Measurements from ENCODE around the gene NDUFA13.

DNA sequence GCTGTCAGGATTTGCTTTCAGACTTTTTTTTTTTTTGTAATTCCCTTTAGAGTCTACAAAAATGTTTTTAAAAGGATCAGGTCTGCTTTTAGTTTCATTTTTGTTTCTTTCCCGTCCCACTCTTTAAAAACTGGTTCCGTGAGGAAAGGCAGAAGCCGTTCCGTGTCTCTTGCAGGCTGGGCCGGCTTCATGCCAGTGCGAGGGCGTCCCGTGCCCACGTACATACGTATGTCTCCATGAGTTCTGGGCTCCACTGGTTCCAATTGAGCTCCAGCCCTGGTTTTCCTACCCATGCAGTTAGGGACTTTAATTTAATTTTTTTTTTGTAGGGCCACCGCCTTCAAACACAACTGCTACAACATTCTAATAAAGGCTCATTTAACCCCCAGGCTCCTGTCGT, 9.4 kb upstream of the NDUFA13 start:
- TF ChIP-seq, protein P1, sequence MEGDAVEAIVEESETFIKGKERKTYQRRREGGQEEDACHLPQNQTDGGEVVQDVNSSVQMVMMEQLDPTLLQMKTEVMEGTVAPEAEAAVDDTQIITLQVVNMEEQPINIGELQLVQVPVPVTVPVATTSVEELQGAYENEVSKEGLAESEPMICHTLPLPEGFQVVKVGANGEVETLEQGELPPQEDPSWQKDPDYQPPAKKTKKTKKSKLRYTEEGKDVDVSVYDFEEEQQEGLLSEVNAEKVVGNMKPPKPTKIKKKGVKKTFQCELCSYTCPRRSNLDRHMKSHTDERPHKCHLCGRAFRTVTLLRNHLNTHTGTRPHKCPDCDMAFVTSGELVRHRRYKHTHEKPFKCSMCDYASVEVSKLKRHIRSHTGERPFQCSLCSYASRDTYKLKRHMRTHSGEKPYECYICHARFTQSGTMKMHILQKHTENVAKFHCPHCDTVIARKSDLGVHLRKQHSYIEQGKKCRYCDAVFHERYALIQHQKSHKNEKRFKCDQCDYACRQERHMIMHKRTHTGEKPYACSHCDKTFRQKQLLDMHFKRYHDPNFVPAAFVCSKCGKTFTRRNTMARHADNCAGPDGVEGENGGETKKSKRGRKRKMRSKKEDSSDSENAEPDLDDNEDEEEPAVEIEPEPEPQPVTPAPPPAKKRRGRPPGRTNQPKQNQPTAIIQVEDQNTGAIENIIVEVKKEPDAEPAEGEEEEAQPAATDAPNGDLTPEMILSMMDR (IDR thresholded peaks at IDR 0.05; ENCODE audit: poor library complexity), result no peak
- TF ChIP-seq EZH2 (IDR thresholded peaks at IDR 0.05; ENCODE audit: borderline replicate concordance), result no peak
- no peak for TF ChIP-seq EZH2phosphoT487 (IDR thresholded peaks at IDR 0.05; ENCODE audit: low read depth, severe bottlenecking, unreplicated experiment)

All from hepatocyte (in vitro differentiated cells).